Stomach (tissue), 9 donors: ENCODE results near the gene CCDC24. TPM values are rescaled to one million over a fixed set of nuclear protein-coding genes. Genes with fewer than 3 reads are reported as not detected.

ENCODE experiments used
- DNase-seq, 2 donors: peaks; one replicate each; pipeline versions ENCODE4 v3.0.0 to v3.0.0-alpha.2; 2013 to 2019
- H3K27ac ChIP-seq, 5 donors: fragments of 200-600 bp in 4 of 5; sonication (generic) in 4 of 5; one replicate each; pipeline ENCODE4 v1.5.1; 2013 to 2019; ENCODE audit warnings: mild to moderate bottlenecking in 1 of 5, moderate library complexity in 1 of 5
- H3K27me3 ChIP-seq, 3 donors: fragments of 200-600 bp; sonication (generic); one replicate each; pipeline ENCODE4 v1.5.1; 2017 to 2019; ENCODE audit warnings: mixed run types in 1 of 3
- H3K36me3 ChIP-seq, 4 donors: fragments of 200-600 bp; sonication (generic); 1 replicate in 3 of 4; 2 replicates in 1 of 4; pipeline ENCODE4 v1.5.1; 2016 to 2019
- H3K4me1 ChIP-seq, 4 donors: fragments of 200-600 bp; sonication (generic); one replicate each; pipeline ENCODE4 v1.5.1; 2016 to 2019
- H3K4me3 ChIP-seq, 4 donors: fragments of 200-600 bp; sonication (generic) in 3 of 4; one replicate each; pipeline ENCODE4 v1.5.1; 2016 to 2019; ENCODE audit warnings: mild to moderate bottlenecking in 1 of 4
- H3K9me3 ChIP-seq, 4 donors: fragments of 200-600 bp; sonication (generic); one replicate each; pipeline ENCODE4 v1.5.1; 2016 to 2019
- EP300 ChIP-seq: sonication (generic); formaldehyde crosslinking; IDR thresholded peaks from one replicate; pipeline ENCODE4 v1.6.1; 2017; ENCODE audit warnings: antibody characterized with exemption
- POLR2A ChIP-seq, 4 donors: fragments of 450-650 bp; IDR thresholded peaks; one replicate each; pipeline ENCODE4 v1.6.1; 2016; ENCODE audit warnings: antibody characterized with exemption in 4 of 4, control low read depth in 2 of 4, mild to moderate bottlenecking in 1 of 4, moderate library complexity in 1 of 4
- POLR2AphosphoS5 ChIP-seq, 3 donors: sonication (generic); formaldehyde crosslinking; IDR thresholded peaks; one replicate each; pipeline ENCODE4 v1.6.1; 2016; ENCODE audit warnings: antibody characterized with exemption in 3 of 3
- WGBS, 5 donors: extraction: QIAGEN DNeasy Blood & Tissue Kit in 3 of 5; methylation state at CpG; one replicate each; pipeline versions ENCODE4 v1.1.5 to v1.1.7; 2013 to 2018; 5-methylcytosine and 5-hydroxymethylcytosine counted together
- intact Hi-C: fragments of 100-400 bp; cut with DNase I; formaldehyde crosslinking; loops from one replicate; pipeline ENCODE4 v1.15.1; 2023; ENCODE audit warnings: low total_unique reads
- polyA plus RNA-seq, 3 donors: library from polyadenylated mRNA; stranded (reverse); fragments of 200-250 nt; gene quantifications; one replicate each; pipeline ENCODE4 v1.2.3, GENCODE V29; 2013
- total RNA-seq, 5 donors: library from RNA; depleted of rRNA; stranded (reverse); fragments of >200 nt; gene quantifications; one replicate each; pipeline versions ENCODE4 v1.1.0 to v1.2.3, GENCODE V29; 2014 to 2016
- TF ChIP-seq, protein P1 (sequence below), 7 experiments: fragments of 450-650 bp in 4 of 7; fragments of 200-600 bp in 3 of 7; sonication (generic) in 3 of 7; IDR thresholded peaks; one replicate each; pipeline ENCODE4 v1.5.1; 2016 to 2019; ENCODE audit warnings: antibody characterized with exemption in 7 of 7, control low read depth in 2 of 7, mild to moderate bottlenecking in 1 of 7
- donor health status: healthy with polysubstance abuse.
- donor health status: Bipolar disorder and iron deficiency.
- donor health status: healthy.

Gene CCDC24
- total and polyA plus RNA-seq, 8 donors = 1.2 to 32.4 (median 10.7) TPM

- H3K36me3 ChIP-seq = peaks cover 0 to 7% (median 5%) of the 10 kb centered on the region in 4 donors
- TF ChIP-seq EP300 (no peak), POLR2A (IDR thresholded peaks at IDR 0.05) (no peak), POLR2AphosphoS5 (IDR thresholded peaks at IDR 0.05) (no peak)
- TF ChIP-seq, protein P1, sequence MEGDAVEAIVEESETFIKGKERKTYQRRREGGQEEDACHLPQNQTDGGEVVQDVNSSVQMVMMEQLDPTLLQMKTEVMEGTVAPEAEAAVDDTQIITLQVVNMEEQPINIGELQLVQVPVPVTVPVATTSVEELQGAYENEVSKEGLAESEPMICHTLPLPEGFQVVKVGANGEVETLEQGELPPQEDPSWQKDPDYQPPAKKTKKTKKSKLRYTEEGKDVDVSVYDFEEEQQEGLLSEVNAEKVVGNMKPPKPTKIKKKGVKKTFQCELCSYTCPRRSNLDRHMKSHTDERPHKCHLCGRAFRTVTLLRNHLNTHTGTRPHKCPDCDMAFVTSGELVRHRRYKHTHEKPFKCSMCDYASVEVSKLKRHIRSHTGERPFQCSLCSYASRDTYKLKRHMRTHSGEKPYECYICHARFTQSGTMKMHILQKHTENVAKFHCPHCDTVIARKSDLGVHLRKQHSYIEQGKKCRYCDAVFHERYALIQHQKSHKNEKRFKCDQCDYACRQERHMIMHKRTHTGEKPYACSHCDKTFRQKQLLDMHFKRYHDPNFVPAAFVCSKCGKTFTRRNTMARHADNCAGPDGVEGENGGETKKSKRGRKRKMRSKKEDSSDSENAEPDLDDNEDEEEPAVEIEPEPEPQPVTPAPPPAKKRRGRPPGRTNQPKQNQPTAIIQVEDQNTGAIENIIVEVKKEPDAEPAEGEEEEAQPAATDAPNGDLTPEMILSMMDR (IDR thresholded peaks at IDR 0.05) = no peak
- WGBS, 5 donors = 68 to 78% (median 71%) methylated on average over 16 to 19 of the region's 19 CpGs
- DNase-seq = no peak
- peaks cover 15 to 54% (median 26%) of the 10 kb centered on the region in 4 donors for H3K4me1 ChIP-seq
- intact Hi-C loops = no loop called here
- H3K27ac ChIP-seq = peak overlapping the region; percentile 80 to 90 (median 84)
- no peaks in the 10 kb centered on the region for H3K27me3 ChIP-seq
- H3K4me3 ChIP-seq = peak overlapping the region; percentile 62 to 78 (median 72)
- no peaks in the 10 kb centered on the region for H3K9me3 ChIP-seq
Measured at GRCh38 chr1:43990271-43991199, 864 bp upstream of the CCDC24 start.

- peaks cover 15 to 50% (median 26%) of the 10 kb centered on the region in 4 donors for H3K4me1 ChIP-seq
- intact Hi-C loops = no loop called here
- peaks cover 0 to 1% (median 0%) of the 10 kb centered on the region in 4 donors for H3K36me3 ChIP-seq
- no peak for DNase-seq
- peak overlapping the region; percentile 80 to 90 (median 84) for H3K27ac ChIP-seq
- no peaks in the 10 kb centered on the region for H3K27me3 ChIP-seq
- H3K4me3 ChIP-seq = peak overlapping the region; percentile 62 to 78 (median 72)
- TF ChIP-seq, protein P1 (IDR thresholded peaks at IDR 0.05) = no peak
- TF ChIP-seq POLR2A (IDR thresholded peaks at IDR 0.05) = no peak
- H3K9me3 ChIP-seq = no peaks in the 10 kb centered on the region
- 0 to 2% (median 1%) methylated on average over 7 to 10 of the region's 10 CpGs for WGBS, 5 donors
Measured at GRCh38 chr1:43991200-43991475, 261 bp upstream of the CCDC24 start.

DNA sequence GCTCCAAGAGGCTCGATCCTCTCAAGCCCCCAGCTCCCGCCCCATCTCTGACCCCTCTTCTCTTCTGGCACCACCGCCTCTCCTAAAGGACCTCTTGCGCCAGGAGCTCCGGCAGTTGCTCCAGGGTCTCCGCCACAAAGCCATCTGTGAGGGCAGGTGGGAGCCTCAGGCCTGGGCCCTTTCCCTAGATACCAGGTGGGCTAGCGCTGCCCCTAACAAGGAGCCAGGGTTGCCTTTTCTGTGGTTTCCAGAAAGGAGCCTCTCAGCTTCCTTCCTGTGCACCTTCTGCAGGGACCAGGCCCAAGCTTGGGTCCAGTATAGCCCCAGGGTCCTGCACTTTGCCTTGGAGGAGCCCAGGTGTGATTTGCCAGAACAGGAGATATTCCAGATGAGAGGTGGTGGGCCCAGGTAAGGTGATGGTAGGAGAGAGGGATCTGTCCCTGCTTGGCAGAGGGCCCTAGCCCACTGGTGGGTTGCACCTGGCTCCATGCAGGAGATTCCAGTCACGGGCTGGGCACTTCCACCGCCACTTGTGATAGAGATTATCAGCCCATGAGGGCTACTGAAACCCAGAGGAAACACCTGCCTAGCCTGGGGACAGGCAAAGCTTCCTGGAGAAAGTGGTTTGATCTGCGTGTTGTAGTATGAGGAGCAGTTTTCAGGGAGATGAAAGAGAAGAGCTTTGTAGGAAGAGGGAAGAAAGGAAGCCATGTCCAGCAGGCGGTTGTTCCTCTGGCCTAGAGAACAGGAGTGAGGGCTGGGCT lies 1.0 kb downstream of the CCDC24 start:
- Histone ChIP-seq H3K9me3 (no peaks in the 10 kb centered on the region), H3K4me1 (peaks cover 15 to 47% (median 27%) of the 10 kb centered on the region in 4 donors), H3K4me3 (peak overlapping the region; percentile 62 to 78 (median 72)), H3K36me3 (no peaks in the 10 kb centered on the region), H3K27ac (peak overlapping the region; percentile 80 to 90 (median 84)), H3K27me3 (no peaks in the 10 kb centered on the region)
- intact Hi-C loops = no loop called here
- TF ChIP-seq POLR2A (IDR thresholded peaks at IDR 0.05) = no peak
- TF ChIP-seq, protein P1 (IDR thresholded peaks at IDR 0.05) = no peak
- TF ChIP-seq POLR2AphosphoS5 (IDR thresholded peaks at IDR 0.05) = no peak
- TF ChIP-seq EP300 = no peak
- WGBS, 5 donors = 29 to 45% (median 35%) methylated on average over 10 to 11 of the region's 11 CpGs
- DNase-seq = no peak

GRCh38 chr1:43993206-43993914 lies 2.0 kb downstream of the CCDC24 start:
- no peak overlapping the region for H3K4me3 ChIP-seq
- TF ChIP-seq EP300 (no peak), POLR2AphosphoS5 (IDR thresholded peaks at IDR 0.05) (no peak), POLR2A (IDR thresholded peaks at IDR 0.05) (no peak)
- TF ChIP-seq, protein P1 (IDR thresholded peaks at IDR 0.05) = no peak
- H3K27ac ChIP-seq = no peak overlapping the region
- no peaks in the 10 kb centered on the region for H3K27me3 ChIP-seq
- WGBS, 5 donors = 89 to 95% (median 94%) methylated on average over 9 of the region's 9 CpGs
- no peaks in the 10 kb centered on the region for H3K9me3 ChIP-seq
- H3K36me3 ChIP-seq = no peaks in the 10 kb centered on the region
- no peak for DNase-seq
- intact Hi-C loops = no loop called here
- H3K4me1 ChIP-seq = peaks cover 15 to 54% (median 32%) of the 10 kb centered on the region in 4 donors
